Activated T-cell treated with anti-CD3 and anti-CD28 coated beads, Interleukin-2, amount 50 U/mL, for 24 hours (primary cell): ENCODE measurements around the gene GPD1.
"Not testable (repeated sequence)": the region's sequence is repeated elsewhere in the genome, so short reads cannot be mapped to it uniquely, and the experiment has no call there.

Source experiments
- DNase-seq: peaks from one replicate; pipeline ENCODE4 v3.0.0-alpha.2; 2020
- H3K27ac Mint-ChIP-seq: 2 replicates; pipeline ENCODE4 v1.8.0; 2020; ENCODE audit warnings: mild to moderate bottlenecking, mixed read lengths
- H3K27me3 Mint-ChIP-seq: 2 replicates; pipeline ENCODE4 v1.8.0; 2020; ENCODE audit warnings: mixed read lengths
- H3K36me3 Mint-ChIP-seq: 2 replicates; pipeline ENCODE4 v1.8.0; 2020; ENCODE audit warnings: low read depth, mixed read lengths
- H3K4me1 Mint-ChIP-seq: 2 replicates; pipeline ENCODE4 v1.8.0; 2020; ENCODE audit warnings: low read depth, mixed read lengths
- H3K4me3 Mint-ChIP-seq: 2 replicates; pipeline ENCODE4 v1.8.0; 2020; ENCODE audit warnings: mild to moderate bottlenecking, moderate library complexity, mixed read lengths
- H3K9me3 Mint-ChIP-seq: 2 replicates; pipeline ENCODE4 v1.8.0; 2020; ENCODE audit warnings: mixed read lengths

The GPD1 gene

GRCh38 chr12:50151047-50151687, 47.4 kb downstream of the GPD1 start:
- Mint-ChIP-seq H3K4me1 (peaks cover 29% of the 10 kb centered on the region), H3K4me3 (no peak overlapping the region), H3K27me3 (no peaks in the 10 kb centered on the region), H3K27ac (peak overlapping the region; percentile 38), H3K9me3 (no peaks in the 10 kb centered on the region), H3K36me3 (peaks cover 18% of the 10 kb centered on the region)
- DNase-seq = no peak

- peaks cover 40% of the 10 kb centered on the region for H3K4me1 Mint-ChIP-seq
- not testable (repeated sequence) for DNase-seq, H3K9me3 Mint-ChIP-seq, H3K27ac Mint-ChIP-seq, H3K4me3 Mint-ChIP-seq, H3K27me3 Mint-ChIP-seq
- peaks cover 34% of the 10 kb centered on the region for H3K36me3 Mint-ChIP-seq
These were observed 51.1 kb downstream of the GPD1 start for GRCh38 chr12:50154947-50155346.

- Mint-ChIP-seq H3K27ac (peak overlapping the region; percentile 63), H3K36me3 (peaks cover 34% of the 10 kb centered on the region), H3K9me3 (no peaks in the 10 kb centered on the region), H3K4me3 (no peak overlapping the region), H3K4me1 (peaks cover 38% of the 10 kb centered on the region), H3K27me3 (no peaks in the 10 kb centered on the region)
- DNase-seq = no peak
These were observed 52.8 kb downstream of the GPD1 start for GRCh38 chr12:50156641-50157040.

GRCh38 chr12:50157259-50157658, 53.5 kb downstream of the GPD1 start:
- Mint-ChIP-seq H3K4me1 (peaks cover 38% of the 10 kb centered on the region), H3K36me3 (peaks cover 34% of the 10 kb centered on the region), H3K4me3 (no peak overlapping the region), H3K27ac (peak overlapping the region; percentile 63), H3K9me3 (no peaks in the 10 kb centered on the region), H3K27me3 (no peaks in the 10 kb centered on the region)
- no peak for DNase-seq

- H3K9me3 Mint-ChIP-seq = no peaks in the 10 kb centered on the region
- peaks cover 29% of the 10 kb centered on the region for H3K36me3 Mint-ChIP-seq
- H3K27ac Mint-ChIP-seq = peak overlapping the region; percentile 6
- no peak for DNase-seq
- peaks cover 50% of the 10 kb centered on the region for H3K4me1 Mint-ChIP-seq
- no peak overlapping the region for H3K4me3 Mint-ChIP-seq
- no peaks in the 10 kb centered on the region for H3K27me3 Mint-ChIP-seq
These were observed 56.8 kb downstream of the GPD1 start for GRCh38 chr12:50160643-50161042.
